ENCODE results near the gene LTBP2.

Gene LTBP2

GRCh38 chr14:74585406-74586335 lies 26.4 kb downstream of the LTBP2 start:
- Histone ChIP-seq H3K4me3 (replicated peaks; ENCODE audit: insufficient read depth, low read length) (no peak overlapping the region), H3K27ac (replicated peaks) (no peak overlapping the region), H3K27me3 (ENCODE audit: insufficient read depth, poor library complexity, severe bottlenecking) (no peaks in the 10 kb centered on the region)
- TF ChIP-seq REST (IDR thresholded peaks at IDR 0.05; ENCODE audit: insufficient replicate concordance, low read depth) (no peak), GABPA (IDR thresholded peaks at IDR 0.05; ENCODE audit: low read depth) (no peak), SPI1 (IDR thresholded peaks at IDR 0.05; ENCODE audit: borderline replicate concordance, low read depth) (no peak), CTCF (IDR thresholded peaks at IDR 0.05; ENCODE audit: insufficient read depth, low read length) (no peak), POLR2AphosphoS5 (IDR thresholded peaks at IDR 0.05; ENCODE audit: low read depth) (no peak)
- DNase-seq (ENCODE audit: low read depth in 1 of 2, low spot score in 1 of 2) = no peak

GRCh38 chr14:74584951-74585350 lies 27.1 kb downstream of the LTBP2 start:
- TF ChIP-seq SPI1 (IDR thresholded peaks at IDR 0.05; ENCODE audit: borderline replicate concordance, low read depth) = no peak
- no peak for TF ChIP-seq GABPA (IDR thresholded peaks at IDR 0.05; ENCODE audit: low read depth)
- TF ChIP-seq REST (IDR thresholded peaks at IDR 0.05; ENCODE audit: insufficient replicate concordance, low read depth) = no peak
- no peak for TF ChIP-seq POLR2AphosphoS5 (IDR thresholded peaks at IDR 0.05; ENCODE audit: low read depth)
- TF ChIP-seq CTCF (IDR thresholded peaks at IDR 0.05; ENCODE audit: insufficient read depth, low read length) = no peak

GRCh38 chr14:74583689-74584434 lies 28.2 kb downstream of the LTBP2 start:
- DNase-seq (ENCODE audit: low read depth in 1 of 2, low spot score in 1 of 2) = no peak
- H3K27ac ChIP-seq (replicated peaks) = no peak overlapping the region

More at GRCh38 chr14:74584951-74585350, 27.1 kb downstream of the LTBP2 start:
- Histone ChIP-seq H3K27me3 (ENCODE audit: insufficient read depth, poor library complexity, severe bottlenecking) (no peaks in the 10 kb centered on the region), H3K4me3 (replicated peaks; ENCODE audit: insufficient read depth, low read length) (no peak overlapping the region), H3K27ac (replicated peaks) (no peak overlapping the region)
- DNase-seq (ENCODE audit: low read depth in 1 of 2, low spot score in 1 of 2) = no peak

More at GRCh38 chr14:74583689-74584434, 28.2 kb downstream of the LTBP2 start:
- Histone ChIP-seq H3K27me3 (ENCODE audit: insufficient read depth, poor library complexity, severe bottlenecking) (no peaks in the 10 kb centered on the region), H3K4me3 (replicated peaks; ENCODE audit: insufficient read depth, low read length) (no peak overlapping the region)
- no peak for TF ChIP-seq CTCF (IDR thresholded peaks at IDR 0.05; ENCODE audit: insufficient read depth, low read length)
- no peak for TF ChIP-seq SPI1 (IDR thresholded peaks at IDR 0.05; ENCODE audit: borderline replicate concordance, low read depth)
- TF ChIP-seq REST (IDR thresholded peaks at IDR 0.05; ENCODE audit: insufficient replicate concordance, low read depth) = no peak
